GM12801 (cell line): Measurements from ENCODE around the gene NDUFAB1.

ENCODE experiments used
- TF ChIP-seq, protein P1 (sequence below): IDR thresholded peaks from one replicate; pipeline ENCODE4 v1.5.1; 2011; ENCODE audit warnings: control low read depth; ENCODE audit not compliant: insufficient read length; ENCODE audit errors: extremely low read depth

NDUFAB1 gene

DNA sequence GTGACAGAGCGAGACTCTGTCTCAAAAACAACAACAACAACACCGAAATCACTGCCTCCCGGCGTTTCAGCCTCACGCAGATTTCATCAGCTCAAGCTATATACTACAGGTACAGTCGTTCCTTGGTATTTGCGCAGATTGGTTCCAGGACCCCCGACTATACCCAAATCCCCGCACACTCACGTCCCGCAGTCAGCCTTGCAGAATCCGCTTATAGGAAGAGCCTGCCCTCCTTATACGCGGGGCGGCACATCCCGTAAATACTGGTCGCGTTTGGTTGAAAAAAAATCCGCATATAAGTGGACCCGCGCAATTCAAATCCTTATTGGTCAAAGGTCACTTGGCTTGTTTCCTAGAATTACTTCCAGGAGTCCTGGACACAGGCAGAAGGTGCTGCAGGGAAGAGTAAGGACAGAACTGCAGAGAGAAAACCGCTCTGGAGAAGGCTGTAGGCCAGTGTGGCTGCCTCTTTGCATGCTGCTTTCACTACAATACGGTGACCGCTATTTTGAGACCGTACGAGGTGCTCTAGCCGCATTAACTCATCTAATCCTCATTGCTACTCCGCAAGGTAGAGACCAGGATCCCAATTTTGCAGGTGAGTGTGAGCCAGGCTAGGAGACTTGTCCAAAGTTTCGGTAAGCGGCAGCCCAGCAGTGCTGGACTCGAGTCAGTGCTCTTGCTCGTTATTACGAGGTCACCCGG is 718 bp downstream of the NDUFAB1 start:
- TF ChIP-seq, protein P1, sequence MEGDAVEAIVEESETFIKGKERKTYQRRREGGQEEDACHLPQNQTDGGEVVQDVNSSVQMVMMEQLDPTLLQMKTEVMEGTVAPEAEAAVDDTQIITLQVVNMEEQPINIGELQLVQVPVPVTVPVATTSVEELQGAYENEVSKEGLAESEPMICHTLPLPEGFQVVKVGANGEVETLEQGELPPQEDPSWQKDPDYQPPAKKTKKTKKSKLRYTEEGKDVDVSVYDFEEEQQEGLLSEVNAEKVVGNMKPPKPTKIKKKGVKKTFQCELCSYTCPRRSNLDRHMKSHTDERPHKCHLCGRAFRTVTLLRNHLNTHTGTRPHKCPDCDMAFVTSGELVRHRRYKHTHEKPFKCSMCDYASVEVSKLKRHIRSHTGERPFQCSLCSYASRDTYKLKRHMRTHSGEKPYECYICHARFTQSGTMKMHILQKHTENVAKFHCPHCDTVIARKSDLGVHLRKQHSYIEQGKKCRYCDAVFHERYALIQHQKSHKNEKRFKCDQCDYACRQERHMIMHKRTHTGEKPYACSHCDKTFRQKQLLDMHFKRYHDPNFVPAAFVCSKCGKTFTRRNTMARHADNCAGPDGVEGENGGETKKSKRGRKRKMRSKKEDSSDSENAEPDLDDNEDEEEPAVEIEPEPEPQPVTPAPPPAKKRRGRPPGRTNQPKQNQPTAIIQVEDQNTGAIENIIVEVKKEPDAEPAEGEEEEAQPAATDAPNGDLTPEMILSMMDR = no peak

DNA sequence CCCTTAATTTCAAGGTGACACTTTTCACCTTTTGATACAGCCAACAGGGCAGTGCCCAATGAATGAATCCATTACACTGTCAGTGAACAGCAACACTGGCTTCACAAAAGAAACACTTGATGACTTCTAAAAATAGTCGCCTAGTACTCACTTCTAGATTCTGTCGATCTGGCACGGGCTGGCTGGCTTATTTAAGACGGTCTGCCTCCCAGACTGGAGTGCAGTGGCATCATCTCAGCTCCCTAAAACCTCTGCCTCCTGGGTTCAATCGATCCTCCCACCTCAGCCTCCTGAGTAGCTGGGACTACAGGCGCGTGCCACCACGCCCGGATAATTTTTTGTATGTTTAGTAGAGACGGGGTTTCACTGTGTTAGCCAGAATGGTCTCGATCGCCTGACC is 1.9 kb downstream of the NDUFAB1 start:
- TF ChIP-seq, protein P1 = no peak

GRCh38 chr16:23590181-23590580 is 5.9 kb downstream of the NDUFAB1 start:
- TF ChIP-seq, protein P1 = no peak

DNA sequence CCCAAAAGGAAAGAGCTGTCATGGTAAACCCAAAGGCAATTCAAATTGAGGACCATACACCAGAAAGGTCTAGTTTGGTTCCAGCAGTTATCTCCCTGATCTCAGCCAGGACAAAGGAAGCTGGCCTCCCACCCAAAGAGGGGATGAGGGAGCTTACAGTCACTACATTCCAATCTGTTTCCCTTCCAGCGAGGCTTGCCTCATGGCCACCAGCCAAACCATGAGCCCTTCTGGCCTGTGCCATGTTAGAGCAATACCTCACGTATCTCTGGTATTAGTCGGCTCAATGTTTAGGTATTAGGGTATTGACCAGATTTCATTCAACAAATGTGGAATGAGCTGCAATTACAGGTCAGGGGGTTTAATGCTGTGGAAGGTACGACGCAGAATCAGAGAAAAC is 8.4 kb downstream of the NDUFAB1 start:
- TF ChIP-seq, protein P1 = no peak

GRCh38 chr16:23584186-23585076 is 11.7 kb downstream of the NDUFAB1 start:
- TF ChIP-seq, protein P1 = no peak

GRCh38 chr16:23581764-23582163 is 14.4 kb downstream of the NDUFAB1 start:
- TF ChIP-seq, protein P1 = no peak

GRCh38 chr16:23580391-23580790 is 15.7 kb downstream of the NDUFAB1 start:
- TF ChIP-seq, protein P1 = no peak
